GM23248 (cell line): ENCODE data around the gene STX8.

ENCODE experiments used
- EZH2 ChIP-seq: fragments of 200-600 bp; sonication (generic); IDR thresholded peaks from 2 replicates; pipeline ENCODE4 v1.6.1; 2018; ENCODE audit warnings: antibody characterized with exemption, mild to moderate bottlenecking; ENCODE audit not compliant: insufficient read depth, poor library complexity, severe bottlenecking
- EZH2phosphoT487 ChIP-seq: fragments of 200-600 bp; sonication (generic); IDR thresholded peaks from 2 replicates; pipeline ENCODE4 v1.6.1; 2018; ENCODE audit warnings: antibody characterized with exemption, moderate library complexity, mild to moderate bottlenecking, low read depth; ENCODE audit not compliant: insufficient read depth

- TF ChIP-seq EZH2phosphoT487, result no peak
- no peak for TF ChIP-seq EZH2
Measured at GRCh38 chr17:9367156-9367555, 208.5 kb downstream of the STX8 start.
